ENCODE measurements around the gene PFKFB3.

PFKFB3 gene

DNA sequence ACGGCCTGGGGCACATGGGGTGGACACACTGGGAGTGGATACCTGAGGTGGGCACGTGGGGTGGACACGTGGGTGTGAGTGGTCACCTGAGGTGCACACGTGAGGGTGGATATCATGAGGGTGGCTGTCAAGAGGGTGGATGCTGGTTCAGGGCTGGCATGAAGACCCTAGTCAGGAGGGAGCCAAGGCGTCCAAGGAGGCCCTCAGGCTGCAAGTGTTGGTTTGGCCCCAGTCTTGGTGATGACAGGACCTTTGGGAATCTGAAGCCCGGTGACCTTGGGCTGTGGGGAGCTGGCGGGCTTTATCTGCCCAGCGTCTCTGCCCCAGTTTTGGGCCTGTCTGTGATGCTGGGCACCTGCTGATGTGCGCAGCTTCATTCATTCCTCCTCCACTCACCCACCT, 24.9 kb upstream of the PFKFB3 start:
- CTCF ChIA-PET = interaction anchor here (0.7 to 1.2 kb wide), 2 partner anchors 10 to 27 kb away, joined by 4 read pairs; no protein-coding TSS in a partner anchor
- POLR2A ChIA-PET = no interaction called here
- H3K9me3 ChIP-seq (ENCODE audit: control insufficient read depth, insufficient read depth, low read depth, low read length) = no peaks in the 10 kb centered on the region
- no peak overlapping the region for H3K27ac ChIP-seq (ENCODE audit: extremely low read depth, low read depth, low read length)
- no peak overlapping the region for H3K4me3 ChIP-seq (ENCODE audit: low read depth, low read length)
- no peaks in the 10 kb centered on the region; a peak in 1 of 3 replicates for H3K36me3 ChIP-seq (ENCODE audit: control insufficient read depth in 2 of 2, insufficient read depth in 1 of 2, low read length in 2 of 2)
- no peaks in the 10 kb centered on the region for H3K4me1 ChIP-seq (ENCODE audit: control insufficient read depth, insufficient read depth, low read length)
- TF ChIP-seq ZNF354C (tag by site-specific recombination; IDR thresholded peaks at IDR 0.05; ENCODE audit: borderline replicate concordance, low read depth) (no peak), ZNF132 (tag by site-specific recombination; IDR thresholded peaks at IDR 0.05; ENCODE audit: borderline replicate concordance) (no peak), ZFP41 (tag by site-specific recombination; IDR thresholded peaks at IDR 0.05; ENCODE audit: borderline replicate concordance) (no peak), ZNF214 (tag by site-specific recombination; IDR thresholded peaks at IDR 0.05; ENCODE audit: borderline replicate concordance) (no peak), ZNF266 (tag by site-specific recombination; IDR thresholded peaks at IDR 0.05; ENCODE audit: low read depth) (no peak)
- TF ChIP-seq, protein P1, sequence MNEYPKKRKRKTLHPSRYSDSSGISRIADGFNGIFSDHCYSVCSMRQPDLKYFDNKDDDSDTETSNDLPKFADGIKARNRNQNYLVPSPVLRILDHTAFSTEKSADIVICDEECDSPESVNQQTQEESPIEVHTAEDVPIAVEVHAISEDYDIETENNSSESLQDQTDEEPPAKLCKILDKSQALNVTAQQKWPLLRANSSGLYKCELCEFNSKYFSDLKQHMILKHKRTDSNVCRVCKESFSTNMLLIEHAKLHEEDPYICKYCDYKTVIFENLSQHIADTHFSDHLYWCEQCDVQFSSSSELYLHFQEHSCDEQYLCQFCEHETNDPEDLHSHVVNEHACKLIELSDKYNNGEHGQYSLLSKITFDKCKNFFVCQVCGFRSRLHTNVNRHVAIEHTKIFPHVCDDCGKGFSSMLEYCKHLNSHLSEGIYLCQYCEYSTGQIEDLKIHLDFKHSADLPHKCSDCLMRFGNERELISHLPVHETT (tag by site-specific recombination; IDR thresholded peaks at IDR 0.05) = no peak
- TF ChIP-seq, protein P2, sequence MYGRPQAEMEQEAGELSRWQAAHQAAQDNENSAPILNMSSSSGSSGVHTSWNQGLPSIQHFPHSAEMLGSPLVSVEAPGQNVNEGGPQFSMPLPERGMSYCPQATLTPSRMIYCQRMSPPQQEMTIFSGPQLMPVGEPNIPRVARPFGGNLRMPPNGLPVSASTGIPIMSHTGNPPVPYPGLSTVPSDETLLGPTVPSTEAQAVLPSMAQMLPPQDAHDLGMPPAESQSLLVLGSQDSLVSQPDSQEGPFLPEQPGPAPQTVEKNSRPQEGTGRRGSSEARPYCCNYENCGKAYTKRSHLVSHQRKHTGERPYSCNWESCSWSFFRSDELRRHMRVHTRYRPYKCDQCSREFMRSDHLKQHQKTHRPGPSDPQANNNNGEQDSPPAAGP (tag by site-specific recombination; IDR thresholded peaks at IDR 0.05) = no peak

DNA sequence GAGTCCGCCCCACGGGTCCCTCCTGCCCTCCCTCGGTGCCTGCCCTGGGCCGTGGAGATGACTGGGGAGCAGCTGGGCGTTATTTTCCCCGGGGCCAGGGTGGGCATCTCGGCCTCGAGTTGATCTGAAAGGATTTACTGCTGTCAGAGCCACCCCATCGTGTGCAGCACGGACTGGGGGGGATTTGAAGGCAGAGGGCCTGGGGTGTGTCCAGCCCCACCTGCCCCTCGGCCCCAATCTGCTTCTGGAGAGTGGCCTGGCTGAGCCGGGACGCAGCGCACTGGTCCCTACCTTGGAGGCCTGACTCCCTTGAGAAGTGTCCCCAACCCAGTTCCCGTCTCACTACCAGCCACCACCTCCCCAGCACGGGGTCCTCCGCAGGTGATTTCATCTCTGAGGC, 24.2 kb upstream of the PFKFB3 start:
- H3K27ac ChIP-seq (ENCODE audit: extremely low read depth, low read depth, low read length) = no peak overlapping the region
- no peaks in the 10 kb centered on the region; a peak in 1 of 3 replicates for H3K36me3 ChIP-seq (ENCODE audit: control insufficient read depth in 2 of 2, insufficient read depth in 1 of 2, low read length in 2 of 2)
- TF ChIP-seq SP2 (tag by site-specific recombination; IDR thresholded peaks at IDR 0.05) (no peak), KLF1 (tag by site-specific recombination; IDR thresholded peaks at IDR 0.05) (no peak), ZNF114 (tag by site-specific recombination; IDR thresholded peaks at IDR 0.05) (no peak), ZNF324 (tag by site-specific recombination; IDR thresholded peaks at IDR 0.05) (no peak), ZNF654 (tag by site-specific recombination; IDR thresholded peaks at IDR 0.05; ENCODE audit: low read depth) (no peak), ZNF416 (tag by site-specific recombination; IDR thresholded peaks at IDR 0.05) (no peak), ZNF664 (tag by site-specific recombination; IDR thresholded peaks at IDR 0.05) (no peak), ZNF248 (tag by site-specific recombination; IDR thresholded peaks at IDR 0.05) (no peak), ZBTB17 (tag by site-specific recombination; IDR thresholded peaks at IDR 0.05) (no peak), EGR2 (tag by site-specific recombination; IDR thresholded peaks at IDR 0.05; ENCODE audit: low read depth) (no peak), ZNF366 (tag by site-specific recombination; conservative IDR thresholded peaks at IDR 0.05) (no peak), ZNF624 (tag by site-specific recombination; IDR thresholded peaks at IDR 0.05) (no peak), ZNF10 (tag by site-specific recombination; IDR thresholded peaks at IDR 0.05) (no peak)
- TF ChIP-seq, protein P3, sequence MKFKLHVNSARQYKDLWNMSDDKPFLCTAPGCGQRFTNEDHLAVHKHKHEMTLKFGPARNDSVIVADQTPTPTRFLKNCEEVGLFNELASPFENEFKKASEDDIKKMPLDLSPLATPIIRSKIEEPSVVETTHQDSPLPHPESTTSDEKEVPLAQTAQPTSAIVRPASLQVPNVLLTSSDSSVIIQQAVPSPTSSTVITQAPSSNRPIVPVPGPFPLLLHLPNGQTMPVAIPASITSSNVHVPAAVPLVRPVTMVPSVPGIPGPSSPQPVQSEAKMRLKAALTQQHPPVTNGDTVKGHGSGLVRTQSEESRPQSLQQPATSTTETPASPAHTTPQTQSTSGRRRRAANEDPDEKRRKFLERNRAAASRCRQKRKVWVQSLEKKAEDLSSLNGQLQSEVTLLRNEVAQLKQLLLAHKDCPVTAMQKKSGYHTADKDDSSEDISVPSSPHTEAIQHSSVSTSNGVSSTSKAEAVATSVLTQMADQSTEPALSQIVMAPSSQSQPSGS (tag by site-specific recombination; IDR thresholded peaks at IDR 0.05; ENCODE audit: low read depth) = no peak
- H3K9me3 ChIP-seq (ENCODE audit: control insufficient read depth, insufficient read depth, low read depth, low read length) = no peaks in the 10 kb centered on the region
- CTCF ChIA-PET = interaction anchor here (0.7 to 1.5 kb wide), 2 partner anchors 11 to 24 kb away, joined by 4 read pairs; partner anchors contain the start of gene PFKFB3
- POLR2A ChIA-PET = interaction anchor here (0.6 kb wide), 2 partner anchors 21 to 60 kb away, joined by 5 read pairs; no protein-coding TSS in a partner anchor
- H3K4me1 ChIP-seq (ENCODE audit: control insufficient read depth, insufficient read depth, low read length) = no peaks in the 10 kb centered on the region
- no peak overlapping the region for H3K4me3 ChIP-seq (ENCODE audit: low read depth, low read length)
